Activated T-helper 2 cell treated with anti-CD3 and anti-CD28 coated beads, Interferon-gamma antibody, Interleukin-2, Interleukin-4, amounts not matched to agents 10 μg/mL and 5 μg/mL and 100 μg/mL, durations not matched to agents 14 hours and 24 hours and 36 hours (primary cell): ENCODE results near the gene OLIG1. TPM values are rescaled to one million over a fixed set of nuclear protein-coding genes. Genes with fewer than 3 reads are reported as not detected.

Experiments used
- DNase-seq: peaks from one replicate; pipeline ENCODE4 v3.0.0; 2021; ENCODE audit warnings: low spot score
- H3K27ac Mint-ChIP-seq: one replicate; pipeline ENCODE4 v1.8.0; 2021; ENCODE audit warnings: mixed read lengths
- H3K27me3 Mint-ChIP-seq: one replicate; pipeline ENCODE4 v1.8.0; 2021; ENCODE audit warnings: low read depth, mixed read lengths
- H3K36me3 Mint-ChIP-seq: one replicate; pipeline ENCODE4 v1.8.0; 2021; ENCODE audit warnings: low read depth, mixed read lengths
- H3K4me1 Mint-ChIP-seq: one replicate; pipeline ENCODE4 v1.8.0; 2021; ENCODE audit warnings: low read depth, mixed read lengths
- H3K4me3 Mint-ChIP-seq: one replicate; pipeline ENCODE4 v1.8.0; 2021; ENCODE audit warnings: low read depth, mild to moderate bottlenecking, moderate library complexity, mixed read lengths
- H3K9me3 Mint-ChIP-seq: one replicate; pipeline ENCODE4 v1.8.0; 2021; ENCODE audit warnings: mixed read lengths
- intact Hi-C: fragments of 100-400 bp; cut with micrococcal nuclease; formaldehyde crosslinking; loops from one replicate; pipeline ENCODE4 v1.15.1; 2023
- total RNA-seq: library from RNA; stranded (reverse); gene quantifications from 2 replicates; pipeline ENCODE4 v1.2.3, GENCODE V29; 2022

Gene OLIG1
- 0.09 TPM in 1 of 2 replicates, not detected in the other for total RNA-seq

- Mint-ChIP-seq H3K4me1 (peaks cover 13% of the 10 kb centered on the region), H3K27ac (no peak within 1 kb of the TSS), H3K9me3 (no peaks in the 10 kb centered on the region), H3K36me3 (no peaks in the 10 kb centered on the region), H3K27me3 (peaks cover 79% of the 10 kb centered on the region), H3K4me3 (peak within 1 kb of the TSS; percentile 67)
- DNase-seq, result peak; percentile 16
- intact Hi-C loops, result loop anchor here (2.0 kb wide), 1 partner anchor 41 kb away; no protein-coding TSS in a partner anchor
Observed at GRCh38 chr21:33069994-33070743, at the start of gene OLIG1. TSS of gene OLIG1 (plus strand) at chr21:33070141. CDS start at chr21:33070247, 106 bp downstream.

GRCh38 chr21:33020558-33021100 is 49.3 kb upstream of the OLIG1 start:
- Mint-ChIP-seq H3K4me1 (peaks cover 18% of the 10 kb centered on the region), H3K36me3 (peaks cover 2% of the 10 kb centered on the region), H3K4me3 (no peak overlapping the region), H3K9me3 (no peaks in the 10 kb centered on the region), H3K27ac (no peak overlapping the region), H3K27me3 (peaks cover 86% of the 10 kb centered on the region)
- intact Hi-C loops, result loop anchor here (5.0 to 10.0 kb wide), 2 partner anchors 104 to 188 kb away; no protein-coding TSS in a partner anchor
- no peak for DNase-seq

- intact Hi-C loops, result loop anchor here (5.0 to 10.0 kb wide), 2 partner anchors 104 to 189 kb away; no protein-coding TSS in a partner anchor
- peaks cover 2% of the 10 kb centered on the region for H3K36me3 Mint-ChIP-seq
- no peak overlapping the region for H3K4me3 Mint-ChIP-seq
- H3K9me3 Mint-ChIP-seq, result no peaks in the 10 kb centered on the region
- no peak overlapping the region for H3K27ac Mint-ChIP-seq
- H3K27me3 Mint-ChIP-seq, result peaks cover 87% of the 10 kb centered on the region
- peaks cover 20% of the 10 kb centered on the region for H3K4me1 Mint-ChIP-seq
- DNase-seq, result no peak
Observed at GRCh38 chr21:33021150-33021549, 48.8 kb upstream of the OLIG1 start.

- no peak for DNase-seq
- peaks cover 87% of the 10 kb centered on the region for H3K27me3 Mint-ChIP-seq
- peaks cover 2% of the 10 kb centered on the region for H3K36me3 Mint-ChIP-seq
- intact Hi-C loops, result loop anchor here (5.0 to 10.0 kb wide), 2 partner anchors 103 to 189 kb away; no protein-coding TSS in a partner anchor
- no peak overlapping the region for H3K4me3 Mint-ChIP-seq
- H3K4me1 Mint-ChIP-seq, result peaks cover 20% of the 10 kb centered on the region
- no peaks in the 10 kb centered on the region for H3K9me3 Mint-ChIP-seq
- no peak overlapping the region for H3K27ac Mint-ChIP-seq
Observed at GRCh38 chr21:33021667-33022066, 48.3 kb upstream of the OLIG1 start.

- H3K27me3 Mint-ChIP-seq, result peaks cover 85% of the 10 kb centered on the region
- peaks cover 20% of the 10 kb centered on the region for H3K4me1 Mint-ChIP-seq
- peak overlapping the region; percentile 55 for H3K27ac Mint-ChIP-seq
- no peaks in the 10 kb centered on the region for H3K9me3 Mint-ChIP-seq
- no peak overlapping the region for H3K4me3 Mint-ChIP-seq
- H3K36me3 Mint-ChIP-seq, result peaks cover 2% of the 10 kb centered on the region
- intact Hi-C loops, result loop anchor here (5.0 to 10.0 kb wide), 2 partner anchors 102 to 190 kb away; no protein-coding TSS in a partner anchor
- no peak for DNase-seq
Observed at GRCh38 chr21:33022489-33022827, 47.5 kb upstream of the OLIG1 start.

- no peak overlapping the region for H3K4me3 Mint-ChIP-seq
- DNase-seq, result no peak
- H3K9me3 Mint-ChIP-seq, result no peaks in the 10 kb centered on the region
- peaks cover 2% of the 10 kb centered on the region for H3K36me3 Mint-ChIP-seq
- H3K27me3 Mint-ChIP-seq, result peaks cover 81% of the 10 kb centered on the region
- H3K4me1 Mint-ChIP-seq, result peaks cover 20% of the 10 kb centered on the region
- intact Hi-C loops, result loop anchor here (5.0 to 10.0 kb wide), 2 partner anchors 102 to 191 kb away; no protein-coding TSS in a partner anchor
- peak overlapping the region; percentile 55 for H3K27ac Mint-ChIP-seq
Observed at GRCh38 chr21:33022828-33023573, 46.9 kb upstream of the OLIG1 start.

GRCh38 chr21:33023574-33024200 is 46.3 kb upstream of the OLIG1 start:
- peaks cover 80% of the 10 kb centered on the region for H3K27me3 Mint-ChIP-seq
- peaks cover 20% of the 10 kb centered on the region for H3K4me1 Mint-ChIP-seq
- no peaks in the 10 kb centered on the region for H3K9me3 Mint-ChIP-seq
- intact Hi-C loops, result loop anchor here (5.0 to 10.0 kb wide), 2 partner anchors 101 to 191 kb away; no protein-coding TSS in a partner anchor
- peaks cover 2% of the 10 kb centered on the region for H3K36me3 Mint-ChIP-seq
- no peak overlapping the region for H3K27ac Mint-ChIP-seq
- no peak overlapping the region for H3K4me3 Mint-ChIP-seq
- no peak for DNase-seq

- H3K27ac Mint-ChIP-seq, result no peak overlapping the region
- intact Hi-C loops, result loop anchor here (5.0 to 10.0 kb wide), 2 partner anchors 100 to 192 kb away; no protein-coding TSS in a partner anchor
Observed at GRCh38 chr21:33024201-33025103, 45.5 kb upstream of the OLIG1 start.

GRCh38 chr21:33025106-33025488 is 44.8 kb upstream of the OLIG1 start:
- intact Hi-C loops, result loop anchor here (10.0 kb wide), 1 partner anchor 100 kb away; no protein-coding TSS in a partner anchor
- peaks cover 19% of the 10 kb centered on the region for H3K4me1 Mint-ChIP-seq
- H3K27me3 Mint-ChIP-seq, result peaks cover 84% of the 10 kb centered on the region
- no peak overlapping the region for H3K27ac Mint-ChIP-seq
- H3K9me3 Mint-ChIP-seq, result no peaks in the 10 kb centered on the region
- H3K36me3 Mint-ChIP-seq, result peaks cover 2% of the 10 kb centered on the region
- H3K4me3 Mint-ChIP-seq, result no peak overlapping the region
- no peak for DNase-seq

More at GRCh38 chr21:33024201-33025103, 45.5 kb upstream of the OLIG1 start:
- H3K4me1 Mint-ChIP-seq, result peaks cover 21% of the 10 kb centered on the region
- H3K4me3 Mint-ChIP-seq, result no peak overlapping the region
- no peak for DNase-seq
- peaks cover 80% of the 10 kb centered on the region for H3K27me3 Mint-ChIP-seq
- peaks cover 2% of the 10 kb centered on the region for H3K36me3 Mint-ChIP-seq
- H3K9me3 Mint-ChIP-seq, result no peaks in the 10 kb centered on the region

GRCh38 chr21:33025489-33026442 is 44.2 kb upstream of the OLIG1 start, which contains the start of gene OLIG2:
TSS of gene OLIG2 (plus strand) at chr21:33025935. CDS start at chr21:33026863, 928 bp downstream.
- no peaks in the 10 kb centered on the region for H3K9me3 Mint-ChIP-seq
- no peak within 1 kb of the TSS for H3K4me3 Mint-ChIP-seq
- peaks cover 14% of the 10 kb centered on the region for H3K4me1 Mint-ChIP-seq
- intact Hi-C loops, result loop anchor here (10.0 kb wide), 1 partner anchor 99 kb away; no protein-coding TSS in a partner anchor
- DNase-seq, result no peak
- H3K27ac Mint-ChIP-seq, result peak within 1 kb of the TSS; percentile 31
- H3K36me3 Mint-ChIP-seq, result peaks cover 2% of the 10 kb centered on the region
- H3K27me3 Mint-ChIP-seq, result peaks cover 85% of the 10 kb centered on the region
